GM23338 (cell line): ENCODE measurements around the gene TTBK1.

Experiments
- CREB1 ChIP-seq: fragments of 250-450 bp; sonication (Bioruptor Pico); IDR thresholded peaks from 2 replicates; pipeline ENCODE4 v1.5.0; 2020; ENCODE audit warnings: low read depth, mild to moderate bottlenecking, moderate library complexity
- CTCF ChIP-seq, 2 experiments: fragments of 200-600 bp in 1 of 2; sonication (generic) in 1 of 2; conservative IDR thresholded peaks; 2 replicates each; pipeline versions ENCODE4 v1.5.1 to v1.6.1; 2016 to 2017; ENCODE audit warnings: antibody characterized with exemption in 2 of 2, low read depth in 2 of 2, mild to moderate bottlenecking in 2 of 2, moderate library complexity in 1 of 2
- ETS1 ChIP-seq: IDR thresholded peaks from 2 replicates; pipeline ENCODE4 v1.6.1; 2016; ENCODE audit warnings: antibody characterized with exemption
- EZH2 ChIP-seq: fragments of 200-600 bp; sonication (generic); IDR thresholded peaks from one replicate; pipeline ENCODE4 v1.8.0; 2017; ENCODE audit warnings: antibody characterized with exemption, mild to moderate bottlenecking, low read depth; ENCODE audit not compliant: unreplicated experiment
- EZH2phosphoT487 ChIP-seq: fragments of 200-600 bp; sonication (generic); IDR thresholded peaks from one replicate; pipeline ENCODE4 v1.8.1; 2018; ENCODE audit warnings: antibody characterized with exemption; ENCODE audit not compliant: unreplicated experiment
- JUNB ChIP-seq: IDR thresholded peaks from one replicate; pipeline ENCODE4 v1.6.1; 2016; ENCODE audit warnings: antibody characterized with exemption; ENCODE audit not compliant: unreplicated experiment
- POLR2AphosphoS5 ChIP-seq: IDR thresholded peaks from 2 replicates; pipeline ENCODE4 v1.6.1; 2016; ENCODE audit warnings: antibody characterized with exemption, low read depth
- REST ChIP-seq: IDR thresholded peaks from one replicate; pipeline ENCODE4 v1.6.1; 2018; ENCODE audit warnings: antibody characterized with exemption; ENCODE audit not compliant: unreplicated experiment
- ZNF462 ChIP-seq: fragments of 250-450 bp; sonication (Bioruptor Pico); IDR thresholded peaks from 2 replicates; pipeline ENCODE4 v1.5.0; 2020; ENCODE audit warnings: mild to moderate bottlenecking, moderate library complexity

- TF ChIP-seq CTCF (conservative IDR thresholded peaks at IDR 0.05; ENCODE audit: low read depth in 2 of 2) (no peak), REST (no peak), ETS1 (no peak), EZH2phosphoT487 (no peak), POLR2AphosphoS5 (no peak), EZH2 (no peak), JUNB (no peak), ZNF462 (CRISPR knock-in tag) (no peak), CREB1 (CRISPR knock-in tag) (no peak)
Measured at GRCh38 chr6:43200541-43200940, 42.7 kb upstream of the TTBK1 start.
